ENCODE data around the gene CALM1.

The CALM1 gene

DNA sequence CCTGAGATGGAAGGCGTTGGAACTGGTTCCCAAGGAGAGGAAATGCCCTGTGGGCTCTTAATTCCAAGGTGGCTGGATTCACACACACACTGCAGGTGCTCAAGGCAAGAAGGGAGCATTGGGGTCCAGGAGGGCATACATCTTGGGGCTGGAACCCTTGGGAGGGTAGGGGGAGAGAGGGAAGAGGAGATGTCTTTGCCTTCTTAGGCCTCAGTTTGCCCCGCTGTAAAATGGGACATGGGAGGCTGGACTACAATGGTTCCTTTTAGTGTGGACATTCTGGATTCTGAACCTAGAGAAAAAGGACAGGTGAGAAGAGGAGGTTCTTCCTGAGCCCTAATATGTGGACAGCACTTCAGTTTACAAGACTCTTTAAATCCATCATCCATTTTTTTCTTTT lies 43.8 kb downstream of the CALM1 start:
- Histone ChIP-seq H3K27ac (ENCODE audit: low read depth, low read length) (no peak overlapping the region), H3K36me3 (ENCODE audit: control insufficient read depth, low read length) (no peaks in the 10 kb centered on the region), H3K27me3 (ENCODE audit: control insufficient read depth, low read length) (no peaks in the 10 kb centered on the region), H3K79me2 (ENCODE audit: control insufficient read depth, low read length) (no peaks in the 10 kb centered on the region), H3K9me2 (replicated peaks; ENCODE audit: control insufficient read depth, low read length) (no peaks in the 10 kb centered on the region), H3K9me3 (ENCODE audit: control insufficient read depth, insufficient read depth, low read length) (no peaks in the 10 kb centered on the region), H4K20me1 (ENCODE audit: control insufficient read depth, insufficient read depth, low read depth, low read length) (no peaks in the 10 kb centered on the region), H3K4me2 (ENCODE audit: low read length) (no peak overlapping the region), H3K4me3 (ENCODE audit: low read length) (no peak overlapping the region), H3F3A (ENCODE audit: control insufficient read depth, insufficient read depth) (no peaks in the 10 kb centered on the region), H3K4me1 (ENCODE audit: control insufficient read depth, low read length) (no peaks in the 10 kb centered on the region)
- no peak for TF ChIP-seq EZH2phosphoT487 (IDR thresholded peaks at IDR 0.05; ENCODE audit: borderline replicate concordance, low read length)
- TF ChIP-seq, protein P1, sequence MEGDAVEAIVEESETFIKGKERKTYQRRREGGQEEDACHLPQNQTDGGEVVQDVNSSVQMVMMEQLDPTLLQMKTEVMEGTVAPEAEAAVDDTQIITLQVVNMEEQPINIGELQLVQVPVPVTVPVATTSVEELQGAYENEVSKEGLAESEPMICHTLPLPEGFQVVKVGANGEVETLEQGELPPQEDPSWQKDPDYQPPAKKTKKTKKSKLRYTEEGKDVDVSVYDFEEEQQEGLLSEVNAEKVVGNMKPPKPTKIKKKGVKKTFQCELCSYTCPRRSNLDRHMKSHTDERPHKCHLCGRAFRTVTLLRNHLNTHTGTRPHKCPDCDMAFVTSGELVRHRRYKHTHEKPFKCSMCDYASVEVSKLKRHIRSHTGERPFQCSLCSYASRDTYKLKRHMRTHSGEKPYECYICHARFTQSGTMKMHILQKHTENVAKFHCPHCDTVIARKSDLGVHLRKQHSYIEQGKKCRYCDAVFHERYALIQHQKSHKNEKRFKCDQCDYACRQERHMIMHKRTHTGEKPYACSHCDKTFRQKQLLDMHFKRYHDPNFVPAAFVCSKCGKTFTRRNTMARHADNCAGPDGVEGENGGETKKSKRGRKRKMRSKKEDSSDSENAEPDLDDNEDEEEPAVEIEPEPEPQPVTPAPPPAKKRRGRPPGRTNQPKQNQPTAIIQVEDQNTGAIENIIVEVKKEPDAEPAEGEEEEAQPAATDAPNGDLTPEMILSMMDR (IDR thresholded peaks at IDR 0.05; ENCODE audit: low read depth, low read length, poor library complexity, severe bottlenecking), result no peak

DNA sequence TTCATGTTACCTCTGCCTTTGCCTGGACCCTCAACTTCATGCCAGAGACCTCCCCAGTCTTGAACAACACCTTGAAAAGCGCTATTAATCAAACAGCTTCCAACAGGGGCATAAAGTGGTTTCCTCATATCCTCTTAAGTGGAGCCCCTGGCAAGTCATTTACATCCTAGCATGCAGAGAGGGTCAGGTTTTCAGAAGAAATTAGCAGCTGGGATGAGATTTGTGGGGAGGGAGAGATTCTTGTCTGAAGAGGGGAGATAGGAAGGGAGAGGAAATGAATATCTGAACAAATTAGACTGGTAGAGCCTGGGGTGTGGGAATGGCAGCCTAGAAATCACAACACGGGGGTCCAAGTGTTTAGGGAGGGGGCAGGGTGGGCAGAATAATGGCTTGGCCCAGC lies 45.6 kb downstream of the CALM1 start:
- Histone ChIP-seq H3K9me2 (replicated peaks; ENCODE audit: control insufficient read depth, low read length) (no peaks in the 10 kb centered on the region), H3K27me3 (ENCODE audit: control insufficient read depth, low read length) (no peaks in the 10 kb centered on the region), H3K4me1 (ENCODE audit: control insufficient read depth, low read length) (no peaks in the 10 kb centered on the region), H3K4me3 (ENCODE audit: low read length) (no peak overlapping the region), H3K4me2 (ENCODE audit: low read length) (no peak overlapping the region), H3K9me3 (ENCODE audit: control insufficient read depth, insufficient read depth, low read length) (no peaks in the 10 kb centered on the region), H3K27ac (ENCODE audit: low read depth, low read length) (no peak overlapping the region), H3K36me3 (ENCODE audit: control insufficient read depth, low read length) (no peaks in the 10 kb centered on the region), H3F3A (ENCODE audit: control insufficient read depth, insufficient read depth) (no peaks in the 10 kb centered on the region), H3K79me2 (ENCODE audit: control insufficient read depth, low read length) (no peaks in the 10 kb centered on the region), H4K20me1 (ENCODE audit: control insufficient read depth, insufficient read depth, low read depth, low read length) (no peaks in the 10 kb centered on the region)
- TF ChIP-seq, protein P1 (IDR thresholded peaks at IDR 0.05; ENCODE audit: low read depth, low read length, poor library complexity, severe bottlenecking), result no peak
- no peak for TF ChIP-seq EZH2phosphoT487 (IDR thresholded peaks at IDR 0.05; ENCODE audit: borderline replicate concordance, low read length)

DNA sequence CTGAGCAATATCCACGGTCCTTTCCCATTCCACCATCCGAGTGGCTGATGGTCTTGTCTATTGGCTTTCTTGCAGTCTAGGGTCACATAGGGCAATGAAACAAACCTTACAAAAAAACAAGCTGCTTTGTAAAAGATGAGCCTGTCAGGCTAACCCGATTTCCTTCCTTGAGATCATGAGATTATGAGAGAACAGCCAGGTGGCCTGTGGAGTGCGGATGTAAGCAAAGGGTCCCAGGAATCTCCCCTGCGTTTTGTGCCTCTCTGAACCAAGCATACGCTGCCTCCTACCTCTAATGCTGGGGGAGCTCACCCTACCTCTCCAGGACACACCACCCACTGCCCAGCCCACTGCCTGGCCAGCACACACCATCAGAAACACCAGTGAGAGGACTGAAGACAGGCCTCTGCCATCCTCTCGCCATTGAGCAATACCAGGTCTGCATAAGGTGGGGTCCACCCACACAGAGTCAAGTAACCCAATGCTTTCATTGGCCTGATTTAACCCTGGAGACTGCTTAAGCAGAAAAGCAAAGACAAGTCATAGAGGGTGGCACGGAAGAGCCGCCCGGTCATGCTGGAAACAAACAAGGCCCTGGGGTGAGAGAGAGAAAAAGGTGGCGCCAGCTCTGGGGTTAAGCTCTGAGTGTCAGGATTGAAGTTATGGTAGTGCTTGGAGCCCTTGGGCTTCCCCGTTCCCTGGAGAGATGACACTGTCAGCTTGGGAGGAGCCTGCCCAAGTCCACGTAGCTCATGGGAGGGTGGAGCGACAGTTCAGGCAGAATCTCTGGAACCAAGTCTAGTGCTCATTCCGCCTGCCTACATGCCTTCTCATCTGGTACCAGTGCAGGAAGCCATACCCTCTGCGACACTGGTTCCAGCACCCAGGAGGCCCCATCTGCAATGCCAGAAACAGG lies 46.6 kb downstream of the CALM1 start:
- Histone ChIP-seq H3K36me3 (ENCODE audit: control insufficient read depth, low read length) (no peaks in the 10 kb centered on the region), H3K27ac (ENCODE audit: low read depth, low read length) (no peak overlapping the region), H3K9me2 (replicated peaks; ENCODE audit: control insufficient read depth, low read length) (no peaks in the 10 kb centered on the region), H3K9me3 (ENCODE audit: control insufficient read depth, insufficient read depth, low read length) (peaks cover 2% of the 10 kb centered on the region; the same call in 1 of the 2 replicates), H3K4me2 (ENCODE audit: low read length) (no peak overlapping the region), H3K27me3 (ENCODE audit: control insufficient read depth, low read length) (no peaks in the 10 kb centered on the region), H3K4me3 (ENCODE audit: low read length) (no peak overlapping the region), H3K4me1 (ENCODE audit: control insufficient read depth, low read length) (no peaks in the 10 kb centered on the region), H4K20me1 (ENCODE audit: control insufficient read depth, insufficient read depth, low read depth, low read length) (no peaks in the 10 kb centered on the region), H3K79me2 (ENCODE audit: control insufficient read depth, low read length) (no peaks in the 10 kb centered on the region), H3F3A (ENCODE audit: control insufficient read depth, insufficient read depth) (no peaks in the 10 kb centered on the region)
- TF ChIP-seq EZH2phosphoT487 (IDR thresholded peaks at IDR 0.05; ENCODE audit: borderline replicate concordance, low read length), result no peak
- TF ChIP-seq, protein P1 (IDR thresholded peaks at IDR 0.05; ENCODE audit: low read depth, low read length, poor library complexity, severe bottlenecking), result no peak
